Astrocyte of the spinal cord (primary cell): ENCODE measurements around the gene UBXN11.
"Not testable (repeated sequence)": the region's sequence is repeated elsewhere in the genome, so short reads cannot be mapped to it uniquely, and the experiment has no call there.

Source experiments
- DNase-seq: peaks from one replicate; pipeline ENCODE4 v3.0.0; 2011; ENCODE audit warnings: low read depth, low spot score
- H3K4me3 ChIP-seq: 2 replicates; pipeline ENCODE4 v1.5.1; 2011; ENCODE audit warnings: low read depth, mild to moderate bottlenecking, low read length, moderate library complexity
- in situ Hi-C: cut with HindIII; loops from 2 replicates; pipeline ENCODE4 v1.10.0; 2017; ENCODE audit warnings: low sequenced_read_pairs
- TF ChIP-seq, protein P1 (sequence below): IDR thresholded peaks from 2 replicates; pipeline ENCODE4 v1.5.1; 2012; ENCODE audit warnings: low read depth, mild to moderate bottlenecking, low read length, inconsistent platforms

Gene UBXN11

DNA sequence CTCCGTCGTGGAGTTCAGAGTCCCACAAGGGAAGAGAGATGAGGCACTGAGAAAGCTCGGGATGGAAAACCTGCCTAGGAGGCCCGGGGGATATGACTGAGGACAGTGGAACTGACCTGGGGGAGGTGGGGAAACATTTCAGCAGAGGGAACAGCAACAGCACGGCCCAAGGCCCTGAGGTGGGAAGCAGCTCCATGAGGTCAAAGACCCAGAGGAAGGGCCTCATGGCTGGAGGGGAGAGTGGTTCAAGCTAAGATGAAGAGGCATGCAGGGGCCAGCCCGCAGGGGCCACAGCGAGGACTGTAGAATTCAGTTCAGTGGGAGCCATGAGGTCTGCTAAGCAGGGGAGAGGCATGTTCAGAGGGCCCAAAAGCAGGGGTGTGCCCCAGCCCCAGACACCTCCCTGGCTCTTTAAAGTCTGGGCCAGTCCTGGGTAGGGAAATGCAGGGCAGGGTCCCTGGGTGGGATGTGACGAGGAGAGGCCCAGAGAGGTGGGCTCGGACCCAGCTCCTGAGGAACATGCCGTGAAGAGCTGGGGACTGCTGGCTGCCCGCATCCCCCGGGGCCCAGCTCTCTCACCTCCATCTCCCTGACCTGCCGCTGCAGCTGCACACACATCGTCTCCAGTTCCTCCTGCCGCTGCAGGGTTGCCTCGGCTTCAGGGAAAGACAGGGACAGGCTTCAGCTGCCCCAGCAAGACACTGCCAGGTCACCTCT, 9.9 kb downstream of the UBXN11 start:
- in situ Hi-C loops = no loop called here
- no peak for DNase-seq
- TF ChIP-seq, protein P1, sequence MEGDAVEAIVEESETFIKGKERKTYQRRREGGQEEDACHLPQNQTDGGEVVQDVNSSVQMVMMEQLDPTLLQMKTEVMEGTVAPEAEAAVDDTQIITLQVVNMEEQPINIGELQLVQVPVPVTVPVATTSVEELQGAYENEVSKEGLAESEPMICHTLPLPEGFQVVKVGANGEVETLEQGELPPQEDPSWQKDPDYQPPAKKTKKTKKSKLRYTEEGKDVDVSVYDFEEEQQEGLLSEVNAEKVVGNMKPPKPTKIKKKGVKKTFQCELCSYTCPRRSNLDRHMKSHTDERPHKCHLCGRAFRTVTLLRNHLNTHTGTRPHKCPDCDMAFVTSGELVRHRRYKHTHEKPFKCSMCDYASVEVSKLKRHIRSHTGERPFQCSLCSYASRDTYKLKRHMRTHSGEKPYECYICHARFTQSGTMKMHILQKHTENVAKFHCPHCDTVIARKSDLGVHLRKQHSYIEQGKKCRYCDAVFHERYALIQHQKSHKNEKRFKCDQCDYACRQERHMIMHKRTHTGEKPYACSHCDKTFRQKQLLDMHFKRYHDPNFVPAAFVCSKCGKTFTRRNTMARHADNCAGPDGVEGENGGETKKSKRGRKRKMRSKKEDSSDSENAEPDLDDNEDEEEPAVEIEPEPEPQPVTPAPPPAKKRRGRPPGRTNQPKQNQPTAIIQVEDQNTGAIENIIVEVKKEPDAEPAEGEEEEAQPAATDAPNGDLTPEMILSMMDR = no peak
- no peak overlapping the region for H3K4me3 ChIP-seq

DNA sequence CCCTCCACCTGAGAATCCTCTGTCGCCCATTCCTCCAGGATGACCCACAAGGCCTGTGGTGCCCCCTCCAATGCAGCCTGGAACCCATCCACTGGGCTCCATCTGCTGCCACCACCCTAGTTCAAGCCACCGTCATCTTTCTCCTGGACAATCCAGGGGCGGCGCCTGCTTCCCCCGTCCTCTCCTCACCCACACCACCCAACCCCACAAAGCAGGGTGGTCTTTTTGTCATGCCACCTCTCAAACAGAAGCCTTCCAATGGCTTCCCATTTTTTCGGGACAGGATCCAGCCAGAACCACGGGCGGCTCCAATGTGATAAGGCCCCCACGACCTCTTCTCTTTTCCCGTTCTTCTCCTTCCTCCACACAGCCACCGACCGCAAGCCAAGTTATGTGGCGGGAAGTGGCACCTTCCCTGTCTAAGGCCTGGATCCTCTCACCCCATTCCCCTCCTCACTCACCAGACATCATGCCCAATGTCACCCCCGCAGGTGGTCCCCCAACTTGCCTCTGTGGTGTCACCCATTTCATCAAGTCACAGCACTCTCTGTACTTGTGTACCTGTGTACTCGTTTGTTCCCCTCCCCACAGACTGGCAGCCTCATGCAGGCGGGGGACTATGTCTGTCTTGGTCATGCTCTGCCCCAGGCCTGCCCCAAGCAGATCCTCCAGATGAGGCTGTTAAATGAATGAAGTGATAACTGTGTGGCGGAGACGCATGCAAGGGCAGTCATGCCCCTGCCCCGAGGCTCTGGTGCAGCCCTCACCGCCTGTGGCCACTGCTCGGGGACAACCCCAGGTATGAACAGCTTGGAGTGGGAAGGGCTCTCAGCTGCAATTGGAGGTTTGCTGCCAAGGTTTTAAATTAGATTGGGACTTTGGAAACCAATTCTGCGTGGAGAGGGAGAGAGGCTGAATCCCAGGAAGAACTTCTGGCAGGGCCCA, 11.0 kb downstream of the UBXN11 start:
- no peak overlapping the region for H3K4me3 ChIP-seq
- in situ Hi-C loops = no loop called here
- TF ChIP-seq, protein P1 = no peak
- DNase-seq = no peak

DNA sequence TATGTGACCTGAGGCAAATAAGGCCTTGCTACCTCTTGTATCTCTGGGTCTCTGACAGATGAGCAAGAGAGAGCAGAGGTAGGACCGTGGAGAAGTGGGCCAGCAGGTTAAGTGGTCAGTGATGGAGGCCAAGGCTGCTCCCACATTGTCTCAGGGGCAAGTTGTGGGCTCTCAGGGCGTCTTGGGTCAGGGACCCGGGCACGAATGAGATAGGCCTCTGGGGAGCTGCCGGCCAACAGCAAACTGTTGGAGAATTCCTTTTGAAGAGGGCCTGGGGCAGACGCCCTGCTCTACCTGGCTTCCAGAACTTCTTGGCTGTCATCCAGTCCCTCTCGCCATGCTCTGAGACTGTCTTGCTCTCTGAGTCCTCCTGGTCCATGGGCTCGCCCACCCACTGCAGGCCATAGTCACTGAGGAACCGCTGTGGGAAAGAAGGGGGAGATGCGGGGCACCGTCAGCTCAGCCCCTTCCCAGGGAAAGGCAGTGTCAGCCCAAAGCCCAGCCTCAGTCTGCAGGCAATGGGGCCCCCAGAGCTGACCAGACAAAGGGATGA, 12.4 kb downstream of the UBXN11 start:
- in situ Hi-C loops = no loop called here
- no peak overlapping the region for H3K4me3 ChIP-seq
- DNase-seq = no peak
- TF ChIP-seq, protein P1 = no peak

DNA sequence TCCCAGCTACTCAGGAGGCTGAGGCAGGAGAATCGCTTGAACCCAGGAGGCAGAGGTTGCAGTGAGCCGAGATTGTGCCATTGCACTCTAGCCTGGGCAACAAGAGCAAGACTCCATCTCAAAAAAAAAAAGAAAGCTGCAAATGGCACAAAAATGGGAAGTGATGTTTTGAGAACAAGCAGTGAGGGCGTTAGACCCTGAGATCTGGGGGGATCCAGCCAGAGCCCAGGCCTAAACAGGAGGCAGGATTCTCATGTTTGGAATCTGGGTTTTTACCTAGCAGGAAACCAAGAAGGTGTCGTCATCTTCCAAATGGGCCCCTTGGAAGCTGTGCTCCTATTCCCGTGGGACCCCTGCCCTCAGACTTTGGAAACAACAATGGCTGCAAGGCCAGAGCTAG, 13.7 kb downstream of the UBXN11 start:
- in situ Hi-C loops, H3K4me3 ChIP-seq, DNase-seq: not testable (repeated sequence)

DNA sequence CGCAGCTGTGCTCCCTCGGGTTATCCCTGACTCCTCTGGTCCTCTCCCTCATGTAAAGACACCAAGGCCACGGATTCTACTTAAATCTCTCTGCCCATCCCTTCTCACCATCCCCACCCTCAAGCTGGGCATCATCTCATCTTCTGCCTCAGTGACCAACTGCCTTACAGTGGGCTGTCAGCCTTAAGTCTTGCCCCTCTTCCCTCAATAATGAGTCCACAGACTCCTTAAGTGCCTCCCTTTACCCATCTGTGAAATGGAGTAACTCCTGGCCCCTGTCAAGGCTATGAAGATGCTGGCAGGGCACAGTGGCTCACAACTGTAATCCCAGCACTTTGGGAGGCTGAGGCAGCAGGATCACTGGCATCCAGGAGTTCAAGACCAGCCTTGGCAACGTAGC, 14.5 kb downstream of the UBXN11 start:
- DNase-seq = no peak
- in situ Hi-C loops = no loop called here
- H3K4me3 ChIP-seq = no peak overlapping the region
- TF ChIP-seq, protein P1 = no peak

DNA sequence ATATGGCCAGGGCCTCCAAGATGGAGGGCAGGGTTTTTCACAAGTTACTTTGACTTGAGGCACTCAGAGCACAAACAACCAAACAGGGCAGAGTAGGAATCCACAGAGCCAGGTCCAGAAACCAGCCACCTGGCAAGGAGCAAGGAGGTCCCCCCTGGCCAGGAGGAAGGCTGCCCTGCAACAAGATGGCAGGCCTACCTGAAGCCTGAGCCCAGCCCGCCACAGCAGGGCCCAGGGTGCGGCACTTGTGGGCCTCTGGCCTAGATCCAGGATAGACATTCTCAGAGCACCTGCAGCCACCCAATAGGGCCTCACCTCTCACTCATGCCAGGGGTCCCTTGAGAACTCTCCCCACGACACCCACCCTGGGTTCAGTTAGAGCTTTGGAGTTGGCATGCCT, 15.0 kb downstream of the UBXN11 start:
- TF ChIP-seq, protein P1 = no peak
- no peak for DNase-seq
- H3K4me3 ChIP-seq = no peak overlapping the region
- in situ Hi-C loops = no loop called here

DNA sequence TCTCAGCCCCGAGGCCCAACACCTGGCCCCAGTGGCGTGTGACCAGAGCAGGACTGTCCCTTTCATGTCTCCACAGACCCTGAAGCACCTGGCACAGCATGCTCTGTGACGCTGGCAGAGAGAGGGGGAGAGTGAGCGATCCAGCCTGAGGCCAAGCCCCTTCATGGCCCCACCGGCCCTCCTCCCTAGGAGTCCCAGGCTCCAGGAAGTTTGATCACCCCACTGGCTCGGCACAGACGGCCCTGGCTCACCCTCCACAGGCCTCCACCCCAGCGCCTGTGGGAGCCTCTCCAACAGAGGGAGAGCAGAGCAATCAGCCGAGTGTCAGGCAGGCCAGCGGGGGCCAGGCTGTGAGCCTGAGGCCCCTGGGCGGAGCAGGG, 15.6 kb downstream of the UBXN11 start:
- DNase-seq = no peak
- in situ Hi-C loops = no loop called here
- TF ChIP-seq, protein P1 = no peak
- H3K4me3 ChIP-seq = no peak overlapping the region
